ENCODE results near the gene GPR162.

DNA sequence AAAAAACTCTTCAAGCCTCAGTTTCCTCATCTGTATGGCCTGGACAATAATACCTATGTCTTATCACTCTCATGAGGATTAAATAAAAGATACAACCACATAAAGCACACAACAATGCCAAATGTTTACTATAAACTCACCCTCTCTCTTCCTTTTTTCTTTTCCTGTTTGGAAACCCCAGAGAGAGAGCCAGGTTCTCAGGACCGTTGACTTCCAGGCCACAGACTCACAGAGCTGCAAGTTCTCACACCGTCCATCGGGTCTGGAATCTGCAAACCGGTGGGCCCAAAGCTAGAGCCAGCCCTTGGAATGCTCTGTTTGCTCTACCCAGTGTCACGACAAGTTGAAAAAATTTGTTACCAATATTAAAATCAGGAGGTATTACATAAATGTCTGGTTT is 36.9 kb upstream of the GPR162 start:
- TF ChIP-seq, protein P1, sequence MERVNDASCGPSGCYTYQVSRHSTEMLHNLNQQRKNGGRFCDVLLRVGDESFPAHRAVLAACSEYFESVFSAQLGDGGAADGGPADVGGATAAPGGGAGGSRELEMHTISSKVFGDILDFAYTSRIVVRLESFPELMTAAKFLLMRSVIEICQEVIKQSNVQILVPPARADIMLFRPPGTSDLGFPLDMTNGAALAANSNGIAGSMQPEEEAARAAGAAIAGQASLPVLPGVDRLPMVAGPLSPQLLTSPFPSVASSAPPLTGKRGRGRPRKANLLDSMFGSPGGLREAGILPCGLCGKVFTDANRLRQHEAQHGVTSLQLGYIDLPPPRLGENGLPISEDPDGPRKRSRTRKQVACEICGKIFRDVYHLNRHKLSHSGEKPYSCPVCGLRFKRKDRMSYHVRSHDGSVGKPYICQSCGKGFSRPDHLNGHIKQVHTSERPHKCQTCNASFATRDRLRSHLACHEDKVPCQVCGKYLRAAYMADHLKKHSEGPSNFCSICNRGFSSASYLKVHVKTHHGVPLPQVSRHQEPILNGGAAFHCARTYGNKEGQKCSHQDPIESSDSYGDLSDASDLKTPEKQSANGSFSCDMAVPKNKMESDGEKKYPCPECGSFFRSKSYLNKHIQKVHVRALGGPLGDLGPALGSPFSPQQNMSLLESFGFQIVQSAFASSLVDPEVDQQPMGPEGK (CRISPR knock-in tag; IDR thresholded peaks at IDR 0.05; ENCODE audit: borderline replicate concordance) = no peak
- no peak for TF ChIP-seq ZFP3 (CRISPR knock-in tag; IDR thresholded peaks at IDR 0.05)
- TF ChIP-seq, protein P2, sequence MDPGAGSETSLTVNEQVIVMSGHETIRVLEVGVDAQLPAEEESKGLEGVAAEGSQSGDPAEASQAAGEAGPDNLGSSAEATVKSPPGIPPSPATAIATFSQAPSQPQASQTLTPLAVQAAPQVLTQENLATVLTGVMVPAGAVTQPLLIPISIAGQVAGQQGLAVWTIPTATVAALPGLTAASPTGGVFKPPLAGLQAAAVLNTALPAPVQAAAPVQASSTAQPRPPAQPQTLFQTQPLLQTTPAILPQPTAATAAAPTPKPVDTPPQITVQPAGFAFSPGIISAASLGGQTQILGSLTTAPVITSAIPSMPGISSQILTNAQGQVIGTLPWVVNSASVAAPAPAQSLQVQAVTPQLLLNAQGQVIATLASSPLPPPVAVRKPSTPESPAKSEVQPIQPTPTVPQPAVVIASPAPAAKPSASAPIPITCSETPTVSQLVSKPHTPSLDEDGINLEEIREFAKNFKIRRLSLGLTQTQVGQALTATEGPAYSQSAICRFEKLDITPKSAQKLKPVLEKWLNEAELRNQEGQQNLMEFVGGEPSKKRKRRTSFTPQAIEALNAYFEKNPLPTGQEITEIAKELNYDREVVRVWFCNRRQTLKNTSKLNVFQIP (CRISPR knock-in tag; IDR thresholded peaks at IDR 0.05; ENCODE audit: borderline replicate concordance, low read depth) = no peak
